Ovary (tissue), 9 donors: ENCODE measurements around the gene DDAH2. TPM values are rescaled to one million over a fixed set of nuclear protein-coding genes. Genes with fewer than 3 reads are reported as not detected.

ENCODE experiments used
- DNase-seq, 5 donors: peaks; one replicate each; pipeline ENCODE4 v3.0.0-alpha.2; 2019 to 2020
- H3K27ac ChIP-seq, 2 donors: fragments of 200-600 bp; one replicate each; pipeline versions ENCODE4 v1.5.1 to v1.8.0; 2019 to 2022
- H3K27me3 ChIP-seq: fragments of 200-600 bp; one replicate; pipeline ENCODE4 v1.8.0; 2022
- H3K36me3 ChIP-seq: fragments of 200-600 bp; sonication (generic); one replicate; pipeline ENCODE4 v1.5.1; 2019
- H3K4me1 ChIP-seq: one replicate; pipeline ENCODE4 v1.8.1; 2013; ENCODE audit warnings: mild to moderate bottlenecking, moderate library complexity; ENCODE audit not compliant: insufficient read depth
- H3K4me3 ChIP-seq: fragments of 200-600 bp; sonication (generic); one replicate; pipeline ENCODE4 v1.5.1; 2017
- H3K9me3 ChIP-seq, 2 donors: fragments of 200-600 bp in 1 of 2; sonication (generic) in 1 of 2; one replicate each; pipeline versions ENCODE4 v1.5.1 to v1.8.1; 2013 to 2019; ENCODE audit warnings: mild to moderate bottlenecking in 1 of 2, moderate library complexity in 1 of 2
- EP300 ChIP-seq: sonication (generic); formaldehyde crosslinking; IDR thresholded peaks from one replicate; pipeline ENCODE4 v1.6.1; 2017; ENCODE audit warnings: antibody characterized with exemption
- POLR2A ChIP-seq: fragments of 450-650 bp; IDR thresholded peaks from one replicate; pipeline ENCODE4 v1.6.1; 2017; ENCODE audit warnings: antibody characterized with exemption, mild to moderate bottlenecking, moderate library complexity
- WGBS, 3 donors: extraction: QIAGEN DNeasy Blood & Tissue Kit in 1 of 3; methylation state at CpG; one replicate each; pipeline versions ENCODE4 v1.1.5 to v1.1.7; 2013 to 2017; 5-methylcytosine and 5-hydroxymethylcytosine counted together
- intact Hi-C, 4 donors: fragments of 100-400 bp; cut with DNase I; formaldehyde crosslinking; loops; one replicate each; pipeline versions ENCODE4 v1.11.0 to v1.15.1; 2022 to 2023
- polyA plus RNA-seq, 2 donors: library from polyadenylated mRNA; stranded (reverse); fragments of 200-250 nt in 1 of 2; fragments of 350-450 nt in 1 of 2; fragmentation: Illumina TruSeq in 1 of 2; extraction: RNeasy Lipid Tissue Mini Kit (QIAGEN cat#74804) in 1 of 2; gene quantifications; one replicate each; pipeline ENCODE4 v1.2.3, GENCODE V29; 2013 to 2014
- total RNA-seq, 7 donors: library from RNA; depleted of rRNA in 2 of 7; stranded (reverse); fragments of >200 nt in 2 of 7; fragmentation: NEBNext Ultra II Directional in 3 of 7; extraction: Animal tissue kit (Norgen Biotek cat#: 25700) in 3 of 7; gene quantifications; one replicate each; pipeline versions ENCODE4 v1.1.0 to v1.2.4, GENCODE V29; 2016 to 2023
- TF ChIP-seq, protein P1 (sequence below), 3 donors: fragments of 450-650 bp in 2 of 3; fragments of 200-600 bp in 1 of 3; IDR thresholded peaks; one replicate each; pipeline versions ENCODE4 v1.5.1 to v1.8.0; 2016 to 2022; ENCODE audit warnings: antibody characterized with exemption in 3 of 3, mild to moderate bottlenecking in 1 of 3
- donor health status: DM: no; HTN: no; CAD: no; lungs with moderate emphysema.
- donor health status: DM: no; HTN: no; CAD: no.
- donor health status: Bipolar disorder and iron deficiency.
- donor health status: DM: yes; HTN: yes; CAD: no.
- donor health status: DM: no; HTN: no; CAD: no.
- donor health status: DM: yes; HTN: yes; CAD: no.

The DDAH2 gene
- total and polyA plus RNA-seq, 9 donors: 23.9 to 139 (median 95.2) TPM

DNA sequence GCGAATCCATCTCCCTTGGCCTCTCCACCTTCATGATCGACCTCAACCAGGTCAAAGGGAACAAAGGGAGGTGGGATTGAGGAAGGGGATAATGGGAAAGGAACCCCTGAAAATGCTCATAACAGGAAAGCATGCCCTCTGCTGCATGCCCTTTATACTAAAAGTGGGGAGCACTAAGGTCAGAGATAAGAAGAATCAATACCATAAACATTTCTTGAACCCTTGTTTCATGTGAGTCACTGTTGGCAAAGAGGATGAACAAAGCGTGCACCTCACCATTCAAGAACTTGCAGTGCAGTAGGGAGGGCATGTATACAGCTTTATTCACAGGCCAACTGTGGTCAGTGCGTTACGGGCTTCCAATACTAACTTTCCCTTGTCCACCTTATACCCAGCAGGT, 31.7 kb upstream of the DDAH2 start:
- no peak overlapping the region for H3K27ac ChIP-seq
- intact Hi-C loops: no loop called here
- H3K27me3 ChIP-seq: no peaks in the 10 kb centered on the region
- WGBS, 3 donors: 88 to 96% (median 91%) methylated on average over 5 of the region's 5 CpGs
- no peak overlapping the region for H3K4me3 ChIP-seq
- no peak for TF ChIP-seq EP300
- TF ChIP-seq, protein P1, sequence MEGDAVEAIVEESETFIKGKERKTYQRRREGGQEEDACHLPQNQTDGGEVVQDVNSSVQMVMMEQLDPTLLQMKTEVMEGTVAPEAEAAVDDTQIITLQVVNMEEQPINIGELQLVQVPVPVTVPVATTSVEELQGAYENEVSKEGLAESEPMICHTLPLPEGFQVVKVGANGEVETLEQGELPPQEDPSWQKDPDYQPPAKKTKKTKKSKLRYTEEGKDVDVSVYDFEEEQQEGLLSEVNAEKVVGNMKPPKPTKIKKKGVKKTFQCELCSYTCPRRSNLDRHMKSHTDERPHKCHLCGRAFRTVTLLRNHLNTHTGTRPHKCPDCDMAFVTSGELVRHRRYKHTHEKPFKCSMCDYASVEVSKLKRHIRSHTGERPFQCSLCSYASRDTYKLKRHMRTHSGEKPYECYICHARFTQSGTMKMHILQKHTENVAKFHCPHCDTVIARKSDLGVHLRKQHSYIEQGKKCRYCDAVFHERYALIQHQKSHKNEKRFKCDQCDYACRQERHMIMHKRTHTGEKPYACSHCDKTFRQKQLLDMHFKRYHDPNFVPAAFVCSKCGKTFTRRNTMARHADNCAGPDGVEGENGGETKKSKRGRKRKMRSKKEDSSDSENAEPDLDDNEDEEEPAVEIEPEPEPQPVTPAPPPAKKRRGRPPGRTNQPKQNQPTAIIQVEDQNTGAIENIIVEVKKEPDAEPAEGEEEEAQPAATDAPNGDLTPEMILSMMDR (IDR thresholded peaks at IDR 0.05): no peak
- TF ChIP-seq POLR2A: no peak
- DNase-seq: no peak
- H3K4me1 ChIP-seq: no peaks in the 10 kb centered on the region
- H3K9me3 ChIP-seq: no peaks in the 10 kb centered on the region
- H3K36me3 ChIP-seq: no peaks in the 10 kb centered on the region

DNA sequence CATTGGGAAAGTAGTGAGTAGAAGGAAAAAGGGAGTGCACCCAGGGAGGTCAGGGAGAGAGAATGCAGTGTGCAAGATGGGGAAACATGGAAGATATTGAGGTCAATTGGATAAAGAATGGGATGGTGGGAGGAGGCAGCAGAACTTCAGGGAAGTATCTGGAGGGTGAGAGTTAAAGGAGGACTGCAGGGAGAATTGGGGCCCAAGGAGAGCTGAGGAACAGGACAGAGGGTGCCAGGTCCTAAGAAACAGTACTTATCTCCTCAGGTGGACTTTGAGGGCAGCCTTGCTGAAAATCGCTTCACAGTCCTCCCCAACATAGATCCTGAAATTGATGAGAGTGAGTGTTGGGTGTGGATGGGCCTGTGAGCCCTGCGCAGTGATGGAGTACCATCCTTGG, 29.2 kb upstream of the DDAH2 start:
- TF ChIP-seq, protein P1 (IDR thresholded peaks at IDR 0.05): no peak
- TF ChIP-seq EP300: no peak
- Histone ChIP-seq H3K27me3 (no peaks in the 10 kb centered on the region), H3K4me1 (no peaks in the 10 kb centered on the region), H3K4me3 (no peak overlapping the region), H3K27ac (no peak overlapping the region), H3K9me3 (no peaks in the 10 kb centered on the region), H3K36me3 (no peaks in the 10 kb centered on the region)
- 93 to 98% (median 97%) methylated on average over 2 of the region's 2 CpGs for WGBS, 3 donors
- intact Hi-C loops: no loop called here
- no peak for DNase-seq

DNA sequence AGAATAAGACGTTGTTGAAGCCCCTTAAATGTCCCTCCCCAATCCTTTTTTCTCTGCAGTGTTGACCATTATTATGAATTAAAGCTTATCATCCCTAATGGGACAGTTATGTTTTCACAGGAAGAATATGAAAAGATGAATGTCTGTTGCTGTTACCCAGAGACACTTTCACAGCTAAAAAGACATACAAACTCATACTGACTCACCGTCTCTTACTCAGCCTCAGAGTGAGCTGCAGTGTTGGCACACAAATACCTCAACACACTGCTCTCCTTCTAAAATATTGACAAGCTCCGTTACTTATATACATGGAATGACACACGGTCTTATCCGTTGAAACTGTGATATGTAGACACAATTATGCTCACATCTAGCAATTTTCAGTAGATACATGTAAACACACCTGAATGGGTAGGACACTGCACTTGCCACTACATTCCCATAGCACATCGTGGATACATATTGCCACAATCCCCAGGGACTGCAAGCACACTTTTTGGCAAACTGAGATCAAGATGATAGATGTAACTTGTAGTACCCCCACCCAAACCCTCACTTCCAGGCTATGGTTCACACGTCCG, 23.7 kb upstream of the DDAH2 start:
- H3K27ac ChIP-seq: no peak overlapping the region
- no peaks in the 10 kb centered on the region for H3K36me3 ChIP-seq
- H3K4me3 ChIP-seq: no peak overlapping the region
- no peaks in the 10 kb centered on the region for H3K4me1 ChIP-seq
- TF ChIP-seq, protein P1 (IDR thresholded peaks at IDR 0.05): no peak
- TF ChIP-seq POLR2A (no peak), EP300 (no peak)
- 57 to 64% (median 58%) methylated on average over 8 of the region's 8 CpGs for WGBS, 3 donors
- intact Hi-C loops: no loop called here
- H3K9me3 ChIP-seq: no peaks in the 10 kb centered on the region
- H3K27me3 ChIP-seq: no peaks in the 10 kb centered on the region
- DNase-seq: no peak

DNA sequence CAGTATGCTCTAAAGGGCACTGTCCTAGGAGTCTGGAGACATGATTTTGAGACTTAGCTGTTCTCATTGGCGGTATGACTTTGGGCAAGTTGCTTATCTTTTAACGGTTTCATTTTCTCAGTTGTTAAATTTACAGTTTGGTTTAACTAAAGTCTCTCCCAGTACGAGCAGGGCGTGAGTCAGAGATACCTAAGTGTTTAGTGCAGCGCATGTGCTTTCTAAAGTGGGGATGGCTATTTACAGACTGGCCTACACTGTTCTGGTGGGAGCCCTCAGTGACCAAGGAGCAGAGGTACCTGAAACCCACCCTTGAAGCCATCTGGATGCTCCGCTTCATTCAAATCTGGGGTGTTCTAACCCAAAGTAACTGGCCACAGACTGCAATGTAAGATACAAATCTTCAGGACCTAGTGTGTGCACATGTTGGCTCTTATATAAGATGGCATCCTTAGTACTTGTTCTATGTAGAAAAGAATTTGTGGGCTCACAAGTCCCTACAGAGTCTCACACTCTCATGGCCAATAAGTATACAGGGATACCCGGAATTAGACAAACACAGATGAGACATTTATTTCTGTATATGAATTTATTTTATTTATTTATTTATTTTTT, 21.4 kb upstream of the DDAH2 start:
- TF ChIP-seq, protein P1 (IDR thresholded peaks at IDR 0.05): no peak
- TF ChIP-seq EP300: no peak
- TF ChIP-seq POLR2A: no peak

More for the DNA sequence above, 21.4 kb upstream of the DDAH2 start:
- no peaks in the 10 kb centered on the region for H3K36me3 ChIP-seq
- no peak for DNase-seq
- H3K9me3 ChIP-seq: no peaks in the 10 kb centered on the region
- no peak overlapping the region for H3K4me3 ChIP-seq
- H3K27me3 ChIP-seq: no peaks in the 10 kb centered on the region
- intact Hi-C loops: loop anchor here in 1 of 4 donors (2.0 kb wide), 1 partner anchor 36 kb away; no protein-coding TSS in a partner anchor
- H3K4me1 ChIP-seq: peaks cover 2% of the 10 kb centered on the region
- 74 to 82% (median 81%) methylated on average over 7 of the region's 7 CpGs for WGBS, 3 donors
- no peak overlapping the region for H3K27ac ChIP-seq
